K562 (cell line): Measurements from ENCODE around the gene EPO. TPM values are rescaled to one million over a fixed set of nuclear protein-coding genes. Genes with fewer than 3 reads are reported as not detected.
A peak's percentile ranks its signal among the peaks of the same experiment; 100 is the strongest.

Experiments
- CC2D1A ChIP-seq: fragments of 450-650 bp; IDR thresholded peaks from 2 replicates; pipeline ENCODE4 v1.6.1; 2017; ENCODE audit warnings: mild to moderate bottlenecking
- CHD1 ChIP-seq: fragments of 200-600 bp; sonication (generic); IDR thresholded peaks from one replicate; pipeline ENCODE4 v1.6.1; 2012; ENCODE audit warnings: mild to moderate bottlenecking, moderate library complexity, low read length, inconsistent platforms
- DDX20 ChIP-seq: fragments of 450-650 bp; IDR thresholded peaks from 2 replicates; pipeline ENCODE4 v1.6.1; 2016; ENCODE audit warnings: missing genetic modification characterization, low read depth, mild to moderate bottlenecking, missing compliant biosample characterization, moderate library complexity
- HCFC1 ChIP-seq: IDR thresholded peaks from 2 replicates; pipeline ENCODE4 v1.6.1; 2012; ENCODE audit warnings: low read depth, low read length, improper control_type of control experiment
- NBN ChIP-seq: fragments of 450-650 bp; IDR thresholded peaks from 2 replicates; pipeline ENCODE4 v1.6.1; 2016; ENCODE audit warnings: low read depth, mild to moderate bottlenecking
- POLR2AphosphoS5 ChIP-seq: IDR thresholded peaks from 2 replicates; pipeline ENCODE4 v1.6.1; 2011; ENCODE audit warnings: mild to moderate bottlenecking, low read depth, low read length, moderate library complexity; ENCODE audit not compliant: control insufficient read depth, insufficient read depth
- RBM25 ChIP-seq: fragments of 200-400 bp; formaldehyde crosslinking; IDR thresholded peaks from 2 replicates; pipeline ENCODE4 v1.6.1; 2018; ENCODE audit warnings: low read length, low read depth, moderate library complexity; ENCODE audit not compliant: severe bottlenecking
- TAF9B ChIP-seq: fragments of 450-650 bp; IDR thresholded peaks from 2 replicates; pipeline ENCODE4 v1.6.1; 2018; ENCODE audit warnings: mild to moderate bottlenecking; ENCODE audit not compliant: partially characterized antibody
- THRA ChIP-seq: fragments of 450-650 bp; IDR thresholded peaks from 2 replicates; pipeline ENCODE4 v1.6.1; 2017; ENCODE audit warnings: mild to moderate bottlenecking, moderate library complexity
- ZFP91 ChIP-seq: sonication (generic); formaldehyde crosslinking; IDR thresholded peaks from 2 replicates; pipeline ENCODE4 v1.8.0; 2022; ENCODE audit warnings: mild to moderate bottlenecking, missing genetic modification reagents
- ZNF395 ChIP-seq: fragments of 200-800 bp; sonication (Bioruptor generic); IDR thresholded peaks from 2 replicates; pipeline ENCODE4 v1.6.1; 2017; ENCODE audit warnings: missing genetic modification characterization, missing compliant biosample characterization
- ZNF407 ChIP-seq: fragments of 450-650 bp; IDR thresholded peaks from 2 replicates; pipeline ENCODE4 v1.6.1; 2016; ENCODE audit warnings: low read depth
- polyA plus RNA-seq, 8 experiments: library from polyadenylated mRNA; depleted of rRNA in 4 of 8; stranded (reverse) in 5 of 8; unstranded in 3 of 8; fragments of >200 nt; fragmentation: Nextera tagmentation in 2 of 8; fragmentation: Illumina TruSeq in 1 of 8; extraction: Ambion mirVana in 2 of 8; extraction: Trizol in 1 of 8; gene quantifications; 2 replicates each; pipeline versions ENCODE4 v1.2.1 to v1.2.3, GENCODE V29; 2011 to 2014; ENCODE audit warnings: inconsistent platforms in 1 of 8, missing spikeins in 1 of 8
- total RNA-seq, 7 experiments: library from RNA; depleted of rRNA in 6 of 7; stranded (reverse); fragments of >200 nt in 6 of 7; fragmentation: Illumina TruSeq in 2 of 7; extraction: Trizol in 2 of 7; gene quantifications; 2 replicates each; pipeline versions ENCODE4 v1.2.1 to v1.2.3, GENCODE V29; 2011 to 2021; ENCODE audit warnings: low replicate concordance in 1 of 7

Gene EPO
- total and polyA plus RNA-seq, 9 of the 15 experiments (the other 6 are each of a cell fraction or from before 2014, with no cell fraction given), result 0.06 to 0.41 (median 0.07) TPM; not detected in 6

- no peak for TF ChIP-seq ZNF407
- TF ChIP-seq HCFC1, result no peak
- TF ChIP-seq ZNF395 (CRISPR knock-in tag), result no peak
- no peak for TF ChIP-seq DDX20 (tag)
- no peak for TF ChIP-seq THRA
- no peak for TF ChIP-seq TAF9B
- no peak for TF ChIP-seq POLR2AphosphoS5
- peak; percentile 48 for TF ChIP-seq NBN
- TF ChIP-seq CHD1, result peak; percentile 87
- TF ChIP-seq ZFP91 (CRISPR knock-in tag), result 0 out of 2 replicates have a peak, but pooled peaks have one; percentile 39
- peak; percentile 86 for TF ChIP-seq CC2D1A
- TF ChIP-seq RBM25, result no peak
Measured at GRCh38 chr7:100705320-100705752, 14.9 kb upstream of the EPO start (continued).
